Loucy (cell line): Measurements from ENCODE around the gene MTRF1L.

Experiments
- CTCF ChIP-seq: fragments of 200-600 bp; sonication (generic); conservative IDR thresholded peaks from 2 replicates; pipeline ENCODE4 v1.5.1; 2014; ENCODE audit warnings: mild to moderate bottlenecking, antibody characterized with exemption, low read length
- EZH2phosphoT487 ChIP-seq: fragments of 200-600 bp; IDR thresholded peaks from 2 replicates; pipeline ENCODE4 v1.6.1; 2018; ENCODE audit warnings: antibody characterized with exemption, mild to moderate bottlenecking, moderate library complexity, borderline replicate concordance

- no peak for TF ChIP-seq CTCF
- TF ChIP-seq EZH2phosphoT487: no peak
Observed at GRCh38 chr6:152983637-152984512, 18.6 kb downstream of the MTRF1L start.
